IPS-NIHi11 (cell line): Measurements from ENCODE around the gene TUBGCP3.
A peak's percentile ranks its signal among the peaks of the same experiment; 100 is the strongest.

ENCODE experiments used
- DNase-seq: peaks from one replicate; pipeline ENCODE4 v3.0.0; 2012; ENCODE audit warnings: mixed read lengths, low spot score

Gene TUBGCP3

DNA sequence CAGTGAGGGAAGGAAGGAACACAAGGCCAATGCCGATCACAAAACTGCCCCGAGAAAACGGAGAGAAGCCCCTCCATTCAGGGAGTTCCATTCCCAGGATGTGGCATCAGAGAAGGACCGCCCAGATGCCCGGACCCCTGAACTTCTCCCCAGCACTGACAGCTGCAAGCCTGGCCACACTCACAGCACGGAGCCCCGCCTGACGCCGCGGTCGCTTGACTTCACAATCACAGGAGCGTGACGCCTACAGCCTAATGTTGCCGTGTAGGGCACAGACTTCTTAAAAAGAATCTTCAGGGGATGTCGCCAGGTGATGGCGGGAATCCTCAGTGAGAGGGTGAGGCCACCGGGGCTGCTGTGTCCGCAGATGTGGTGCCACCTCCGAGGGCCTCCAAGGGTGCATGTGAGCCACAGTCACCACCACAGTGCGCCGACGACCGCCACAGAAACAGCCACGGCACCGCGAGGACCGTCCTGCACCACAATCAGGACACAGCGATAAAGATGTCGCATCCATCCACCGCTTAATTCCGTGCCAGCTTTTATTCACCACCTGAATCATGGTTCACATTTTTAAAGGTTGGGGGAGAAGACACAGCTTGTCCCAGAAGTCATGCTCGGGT lies 134.6 kb downstream of the TUBGCP3 start:
- DNase-seq = no peak

DNA sequence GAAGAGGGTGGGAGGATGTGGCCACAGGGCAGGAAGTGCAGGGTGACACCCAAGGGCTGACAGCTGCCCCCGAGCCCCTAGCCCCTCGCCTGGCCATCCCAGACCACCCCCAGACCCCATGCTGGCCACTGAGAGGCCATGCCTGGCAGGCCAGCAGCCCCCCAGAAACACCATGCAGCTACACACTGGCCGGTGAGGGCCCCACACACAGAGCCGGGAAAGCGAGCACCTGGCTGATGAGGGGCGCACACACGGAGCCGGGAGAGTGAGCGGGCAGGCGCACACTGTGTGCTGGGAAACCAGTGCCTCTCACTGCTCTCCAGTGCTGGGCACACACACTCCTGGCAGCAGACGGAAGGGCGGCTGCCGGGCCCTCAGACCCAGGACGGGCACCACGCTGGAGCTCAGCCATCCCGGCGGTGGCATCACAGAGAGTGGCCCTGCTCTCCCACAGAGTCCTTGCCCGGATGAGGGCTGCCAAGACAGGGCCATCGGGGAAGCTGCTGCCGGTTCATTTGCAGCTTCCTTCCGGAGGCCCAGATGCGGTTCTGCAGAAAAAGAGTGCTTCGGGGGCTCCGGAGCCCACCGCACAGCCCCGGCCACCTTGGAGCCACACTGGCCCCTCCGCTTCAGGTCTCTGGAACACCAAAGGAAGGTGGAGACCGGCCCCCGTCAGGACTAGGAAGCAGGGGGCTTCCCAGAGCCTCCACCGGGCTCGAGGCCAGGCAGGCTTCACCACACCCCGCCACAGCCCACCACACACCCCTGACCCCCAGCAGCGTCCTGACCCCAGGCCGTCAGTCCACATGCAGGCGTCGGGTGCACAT lies 135.4 kb downstream of the TUBGCP3 start:
- no peak for DNase-seq

DNA sequence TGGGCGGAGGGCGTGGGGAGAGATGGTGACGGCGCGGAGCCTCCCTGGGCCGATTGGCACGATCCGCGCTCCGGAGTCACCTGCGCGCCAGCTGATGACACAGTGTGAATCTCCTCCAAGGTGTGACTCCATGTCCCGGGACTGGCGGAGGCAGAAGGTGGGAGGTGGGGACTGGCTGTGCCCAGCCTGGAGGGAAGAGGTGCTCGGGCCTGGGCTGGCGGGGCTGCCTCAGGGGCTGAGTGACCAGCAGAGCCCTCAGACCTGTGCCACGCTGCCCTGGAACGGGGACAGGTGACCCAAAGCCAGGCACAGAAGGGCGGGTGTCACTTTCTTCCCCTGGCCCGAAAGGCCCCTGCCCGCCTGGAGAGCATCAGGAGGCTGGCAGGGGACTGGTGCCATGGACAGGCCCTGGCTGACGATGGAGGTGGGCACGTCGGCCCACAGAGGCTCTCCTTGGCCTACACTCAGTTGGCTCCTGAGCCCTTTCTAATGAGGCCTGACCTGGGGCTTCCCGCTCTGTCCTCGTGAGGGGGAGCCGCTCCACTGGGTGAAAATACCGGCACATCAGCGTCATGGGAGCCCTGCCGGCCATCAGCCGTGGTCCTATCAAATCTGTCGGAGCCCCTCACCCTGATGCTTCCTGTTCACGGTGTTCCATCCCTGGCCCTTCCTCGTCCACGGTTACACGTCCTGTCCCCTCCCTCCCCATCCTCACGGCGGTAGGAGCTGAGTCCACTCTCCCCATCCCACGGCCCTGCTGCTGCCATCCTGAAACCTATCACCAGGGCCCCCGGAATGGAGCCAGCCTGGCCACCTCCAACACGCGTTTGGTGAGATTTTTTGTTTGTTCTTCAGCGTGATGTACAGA lies 136.2 kb downstream of the TUBGCP3 start:
- no peak for DNase-seq

DNA sequence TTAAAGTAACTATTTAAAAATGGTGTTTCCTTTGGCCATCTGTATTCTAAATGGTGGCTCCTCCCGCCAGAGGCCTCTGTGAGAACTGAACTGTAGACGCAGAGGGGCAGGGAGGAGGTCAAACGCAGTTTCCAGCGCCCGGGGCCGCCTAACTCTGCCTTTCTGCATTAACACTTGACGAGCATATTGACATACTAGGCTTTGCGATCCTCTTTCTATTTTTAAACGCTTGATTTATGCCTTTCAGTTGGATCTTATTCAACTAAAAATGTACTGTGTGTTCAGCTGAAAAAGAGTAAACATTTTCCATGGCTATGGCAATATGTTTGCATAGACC lies 137.1 kb downstream of the TUBGCP3 start:
- DNase-seq = no peak

DNA sequence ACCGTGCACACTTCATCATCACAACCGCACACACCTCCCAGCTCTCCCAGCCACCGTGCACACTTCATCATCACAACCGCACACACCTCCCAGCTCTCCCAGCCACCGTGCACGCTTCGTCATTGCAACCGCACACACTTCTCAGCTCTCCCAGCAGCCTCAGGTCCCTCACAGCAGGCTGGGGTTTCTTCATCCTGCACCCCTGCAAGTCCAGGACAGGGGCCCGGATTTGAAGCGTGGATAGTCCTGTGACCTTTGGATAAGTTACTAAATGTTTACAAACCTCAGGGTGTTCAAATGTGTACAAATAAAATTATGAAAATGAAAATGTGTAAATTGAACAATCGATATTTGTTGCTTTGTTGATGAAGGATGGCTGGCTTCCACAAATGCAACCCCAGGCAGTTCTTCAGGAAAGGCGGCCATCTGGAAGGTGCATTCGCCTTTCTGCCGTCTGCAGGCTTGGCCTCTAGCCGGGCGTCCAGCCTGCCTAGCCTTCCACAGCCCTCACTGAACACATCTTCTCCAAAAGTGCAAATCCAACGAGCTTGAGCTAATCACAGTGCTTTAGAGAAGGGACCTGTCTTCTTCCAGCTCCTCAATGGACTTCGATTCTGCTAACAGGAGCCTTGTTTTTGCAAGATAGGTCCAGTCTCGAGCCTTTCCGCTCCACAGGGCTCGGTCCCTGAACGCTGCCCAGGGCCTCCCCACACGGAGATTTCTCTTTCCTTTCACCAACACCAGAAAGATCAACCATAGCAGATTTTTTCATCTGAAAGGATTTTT lies 137.6 kb downstream of the TUBGCP3 start:
- DNase-seq = no peak

DNA sequence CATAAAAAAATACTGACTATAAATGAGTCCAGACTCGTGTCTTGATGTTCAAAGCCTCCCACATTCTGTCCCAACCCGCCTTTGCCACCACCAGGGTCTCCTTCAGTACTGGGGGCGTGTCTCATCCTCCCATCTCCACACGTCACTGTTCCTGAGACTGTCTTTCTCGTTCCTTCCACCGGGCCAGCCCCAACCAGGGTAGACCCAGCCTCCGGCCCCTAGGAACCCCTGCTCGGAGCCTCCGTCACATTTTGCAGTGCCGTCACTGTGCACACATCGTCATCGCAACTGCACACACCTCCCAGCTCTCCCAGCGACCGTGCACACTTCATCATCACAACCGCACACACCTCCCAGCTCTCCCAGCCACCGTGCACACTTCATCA lies 138.4 kb downstream of the TUBGCP3 start:
- DNase-seq = no peak

DNA sequence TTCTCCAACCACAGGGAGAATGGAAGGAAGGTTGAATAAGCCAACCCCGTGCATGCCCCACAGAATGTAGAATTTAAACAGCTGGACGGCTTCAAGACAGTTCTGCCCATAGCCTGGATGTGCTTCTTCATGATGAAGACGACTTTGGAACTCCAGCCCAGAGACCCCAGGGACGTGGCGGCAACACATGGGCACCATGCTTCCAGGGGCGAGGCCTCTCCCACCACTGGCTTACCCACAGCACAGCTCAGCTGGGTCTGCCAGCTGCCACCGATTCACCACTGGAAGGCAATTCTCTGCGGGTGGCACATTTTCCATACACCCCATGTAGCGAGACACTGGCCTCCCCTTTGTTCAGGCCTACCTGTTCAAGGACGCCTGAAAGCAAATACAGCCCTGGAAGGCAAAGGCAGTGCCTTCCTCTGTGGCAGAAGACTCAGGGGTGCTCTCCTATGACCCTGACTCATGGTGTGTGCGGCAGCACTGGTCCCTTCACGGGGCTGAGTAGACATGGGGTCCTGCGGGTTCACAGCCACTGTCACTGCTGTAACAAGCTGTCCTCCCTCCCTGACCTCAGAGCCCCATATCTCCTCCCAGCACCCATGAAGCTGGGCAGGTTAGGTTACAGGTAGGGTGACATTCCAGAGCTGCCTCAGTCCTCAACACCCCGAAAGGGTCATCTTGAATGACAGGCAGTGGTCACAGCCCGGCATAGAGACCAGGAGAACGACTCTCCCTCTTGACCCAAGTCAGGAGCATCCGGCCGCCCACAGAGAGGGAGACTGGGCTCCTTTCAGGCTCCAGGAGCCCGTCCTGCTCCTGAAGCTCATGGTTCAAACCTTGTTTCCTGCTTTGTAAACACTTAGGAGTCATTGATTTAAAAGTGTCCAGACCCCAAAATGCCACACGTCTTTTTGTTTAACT lies 139.1 kb downstream of the TUBGCP3 start:
- no peak for DNase-seq

DNA sequence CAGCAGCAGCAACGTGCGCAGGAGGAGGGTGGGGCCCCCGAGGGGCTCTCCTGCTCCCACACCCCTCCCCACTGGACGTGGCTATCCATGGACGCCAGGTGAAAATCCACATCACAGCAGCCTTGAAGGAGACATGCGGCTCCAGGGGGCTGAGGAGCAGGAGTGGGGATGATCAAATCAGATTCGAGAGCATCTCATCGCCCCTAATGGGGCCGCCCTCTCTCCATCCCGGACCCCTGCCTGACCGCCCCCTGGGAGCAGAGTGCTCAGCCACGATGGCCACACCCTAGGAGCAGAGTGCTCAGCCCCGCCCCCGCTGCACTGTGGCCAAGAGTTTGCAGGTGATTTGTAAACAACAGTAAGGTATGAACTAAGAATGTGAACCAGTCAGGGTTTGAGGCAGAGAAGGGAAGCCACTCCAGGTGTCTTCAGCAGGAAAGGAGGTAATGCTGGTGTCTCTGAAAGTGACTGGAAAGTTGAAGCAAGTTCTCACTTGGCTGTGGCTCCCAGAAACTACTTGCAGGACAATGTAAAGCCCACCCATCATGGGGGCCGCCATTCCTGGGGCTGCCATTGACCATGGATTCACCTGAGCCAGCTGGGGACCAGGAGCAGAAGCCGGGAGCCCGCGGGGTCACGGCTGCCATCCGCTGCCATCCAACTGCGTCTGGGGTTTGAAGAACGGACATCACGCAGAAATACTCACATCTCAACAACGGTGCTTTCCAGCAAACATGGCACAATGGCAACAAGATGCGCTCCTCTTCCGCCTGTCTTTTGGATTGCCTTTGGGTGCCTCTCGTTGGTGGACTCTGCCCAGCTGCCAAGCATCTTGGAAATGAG lies 140.0 kb downstream of the TUBGCP3 start:
- no peak for DNase-seq

DNA sequence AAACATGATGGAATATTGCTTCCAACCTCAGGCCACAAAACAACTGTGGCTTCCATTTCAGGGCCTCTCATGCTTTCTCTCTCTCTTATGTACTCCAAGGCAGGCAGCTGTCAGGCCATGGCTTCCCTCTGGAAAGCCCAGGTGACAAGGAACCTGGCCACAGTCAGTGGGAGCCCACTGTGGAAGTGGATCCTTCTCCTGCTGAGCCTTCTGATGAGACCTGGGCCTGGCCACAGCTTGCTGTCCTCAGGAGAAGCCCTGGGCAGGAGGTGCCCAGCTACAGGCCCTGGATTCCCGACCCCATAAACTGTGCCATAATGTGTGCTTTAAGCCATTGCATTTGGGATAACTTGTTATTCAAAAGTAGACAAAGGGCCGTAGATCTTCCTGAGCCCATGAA lies 140.6 kb downstream of the TUBGCP3 start:
- DNase-seq = no peak

DNA sequence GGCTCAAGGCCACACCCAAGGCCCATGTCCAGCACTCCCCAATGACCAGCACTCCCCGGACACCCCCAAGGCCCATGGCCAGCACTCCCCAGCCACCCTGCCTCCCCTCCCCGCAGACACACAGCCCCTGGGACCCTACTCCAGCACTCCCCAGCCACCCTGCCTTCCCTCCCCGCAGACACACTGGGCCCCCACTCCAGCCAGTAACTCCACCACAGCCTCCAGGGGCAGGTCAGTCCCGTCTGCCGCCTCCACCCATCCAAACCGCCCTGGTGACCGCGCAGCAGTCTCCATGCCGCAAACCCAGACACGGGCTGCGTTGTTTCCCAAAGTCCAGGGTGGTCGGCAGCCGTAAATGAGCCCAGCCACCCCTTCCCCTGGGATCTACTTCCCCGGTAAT lies 141.1 kb downstream of the TUBGCP3 start:
- no peak for DNase-seq

DNA sequence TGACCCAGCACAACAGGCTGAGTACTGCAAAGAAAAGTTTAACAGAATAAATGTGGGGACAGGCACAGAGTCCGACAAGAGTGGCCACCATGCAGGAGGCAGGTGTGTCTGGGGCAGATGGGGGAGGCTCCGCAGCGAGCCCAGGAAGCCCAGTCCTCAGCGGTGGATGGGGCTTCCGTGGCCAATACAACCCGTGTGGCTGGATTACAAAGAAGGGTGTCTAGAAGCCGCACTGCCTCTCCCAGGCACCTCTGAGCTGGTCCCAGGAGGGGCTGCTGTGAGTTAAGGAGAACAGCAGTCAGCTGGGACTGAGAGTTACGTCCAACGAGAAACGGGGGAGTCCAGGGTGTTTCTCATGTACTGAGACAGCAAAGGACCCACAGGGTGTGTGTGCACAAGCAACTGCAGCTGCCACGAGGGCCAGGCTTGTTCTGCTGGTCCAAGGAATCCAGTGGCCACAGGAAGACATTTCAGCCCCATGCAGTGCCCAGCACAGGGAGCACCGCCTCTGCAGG lies 141.5 kb downstream of the TUBGCP3 start:
- DNase-seq = no peak

DNA sequence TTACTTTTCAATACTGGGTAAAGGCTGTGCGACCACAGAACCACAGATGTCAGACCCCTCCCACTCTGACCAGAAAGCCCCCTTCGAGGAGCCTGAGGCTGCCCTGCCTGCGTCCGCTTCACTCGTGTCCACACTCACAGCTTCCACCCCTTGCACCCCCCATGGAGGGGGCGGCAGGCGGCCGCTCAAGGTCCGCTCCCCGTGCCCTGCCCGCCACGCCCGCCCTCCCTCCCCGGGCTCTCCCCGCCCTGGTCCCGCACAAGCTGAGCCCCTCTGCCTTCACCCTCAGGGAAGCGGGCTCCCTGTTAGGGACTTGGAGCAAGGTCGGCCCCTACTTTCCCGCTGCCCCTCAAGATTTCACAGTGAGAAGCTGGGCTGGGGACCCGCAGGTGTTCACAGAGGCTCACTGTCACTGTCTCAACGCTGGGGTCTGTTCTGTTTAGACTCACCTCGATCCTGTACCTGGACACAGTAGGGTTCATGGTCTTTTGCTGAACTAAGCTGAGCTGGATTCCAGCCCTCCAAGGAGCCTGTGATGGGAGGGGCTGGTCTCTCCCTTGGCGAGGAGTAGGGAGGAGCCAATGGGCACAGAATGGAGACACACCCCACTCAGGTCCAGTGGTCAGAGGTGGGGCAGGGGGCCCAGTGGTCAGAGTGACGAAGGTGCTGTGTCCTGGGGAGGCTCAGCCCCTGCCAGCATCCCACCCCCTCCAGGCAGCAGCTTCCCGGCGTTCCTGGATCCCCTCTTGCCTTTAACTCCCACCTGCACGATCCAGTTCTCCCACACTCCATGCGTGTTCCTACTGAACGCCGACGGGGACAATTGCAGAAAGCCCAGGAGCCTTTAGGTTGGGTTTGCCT lies 142.3 kb downstream of the TUBGCP3 start:
- DNase-seq = no peak

DNA sequence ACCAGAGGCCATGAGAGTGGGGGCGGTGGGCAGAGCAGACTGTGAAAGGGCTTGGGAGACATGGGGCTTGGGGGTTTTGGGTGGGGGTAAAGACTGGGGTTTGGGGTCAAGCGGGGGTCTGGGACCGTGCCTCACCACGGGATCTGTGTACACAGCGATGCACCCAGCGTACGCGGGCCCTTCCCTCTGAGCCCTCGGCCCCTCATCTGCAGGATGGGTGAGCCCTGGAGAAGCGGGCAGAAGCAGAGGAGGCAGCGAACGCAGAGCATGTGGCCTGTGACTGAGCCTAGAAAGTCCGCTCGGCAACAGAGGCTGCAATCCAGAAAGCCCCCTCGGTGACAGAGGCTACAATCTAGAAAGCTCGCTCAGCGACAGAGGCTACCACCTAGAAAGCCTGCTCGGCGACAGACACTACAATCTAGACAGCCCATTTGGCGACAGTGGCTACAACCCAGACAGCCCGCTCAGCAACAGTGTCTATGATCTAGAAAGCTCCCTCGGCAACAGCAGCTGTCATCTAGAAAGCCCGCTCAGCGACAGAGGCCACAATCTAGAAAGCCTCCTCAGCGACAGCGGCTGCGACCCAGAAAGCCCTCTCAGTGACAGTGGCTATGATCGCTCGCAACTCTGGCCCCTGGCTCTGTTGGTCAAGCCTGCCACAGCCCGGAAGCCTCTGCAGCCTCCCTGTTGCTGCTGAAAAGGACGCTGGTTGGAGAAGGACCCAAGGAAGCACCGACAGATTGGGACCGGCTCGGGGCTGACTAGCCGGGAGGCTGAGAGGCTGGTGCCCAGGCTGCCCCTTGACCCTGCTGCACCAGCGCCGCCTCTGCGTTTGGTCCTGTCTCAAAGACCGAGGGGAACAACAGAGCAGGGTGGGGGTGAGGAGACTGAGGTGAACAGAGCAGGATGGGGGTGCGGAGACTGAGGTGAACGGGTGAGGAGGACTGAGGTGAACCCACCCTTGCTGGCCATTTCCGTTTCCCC lies 143.2 kb downstream of the TUBGCP3 start:
- DNase-seq = no peak

DNA sequence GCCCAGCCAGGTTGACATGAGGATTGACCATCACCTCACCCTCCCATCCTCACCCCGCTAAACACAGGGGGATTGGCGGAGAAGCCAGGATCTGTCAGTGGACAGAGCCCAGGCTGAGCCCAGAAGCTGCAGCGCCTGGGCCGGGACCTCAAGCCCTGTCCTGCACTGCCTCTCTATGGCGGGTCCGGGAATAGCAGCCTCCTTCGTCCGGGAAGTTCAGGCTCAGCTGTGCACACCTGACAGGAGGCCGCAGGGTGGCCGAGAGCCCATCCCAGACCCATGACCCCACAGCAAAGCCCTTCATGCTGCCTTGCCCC lies 144.0 kb downstream of the TUBGCP3 start:
- peak; percentile 95 for DNase-seq

DNA sequence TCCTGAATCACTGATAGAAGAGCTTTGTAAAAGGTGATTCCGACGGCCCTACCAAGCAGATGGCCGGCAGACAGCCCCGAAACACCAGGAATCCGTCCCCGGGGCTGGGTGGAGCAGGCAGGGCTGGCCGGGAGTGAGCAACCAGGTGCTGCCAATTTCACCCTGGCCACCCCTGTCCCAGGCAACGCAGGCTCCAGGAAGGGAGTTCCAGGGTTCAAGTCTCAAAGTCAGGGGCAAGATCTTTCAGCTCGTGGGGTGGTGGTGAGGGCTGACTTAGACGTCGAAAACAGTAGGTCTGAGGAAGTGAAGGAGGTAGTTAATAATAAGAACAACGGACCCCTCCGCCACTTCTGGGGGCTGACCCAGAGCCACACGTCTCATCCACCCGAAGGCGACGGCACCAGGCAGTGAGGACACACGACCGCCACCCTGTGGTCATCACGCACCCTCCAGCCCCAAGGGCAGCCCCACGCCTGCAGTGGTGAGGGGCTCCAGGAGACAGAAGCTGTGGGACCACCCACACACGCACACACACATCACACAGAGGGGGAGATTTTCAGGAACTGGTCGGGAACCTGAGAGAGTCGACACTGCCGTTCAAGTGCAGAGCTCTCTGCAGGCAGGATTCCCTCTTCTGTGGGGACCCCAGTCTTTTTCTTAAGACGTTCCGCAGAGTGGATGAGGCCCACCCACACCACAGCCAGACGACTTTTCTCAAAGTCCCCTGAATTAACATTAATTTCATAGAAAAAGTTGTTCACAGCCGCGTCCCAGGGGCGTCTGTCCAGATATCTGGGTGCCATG lies 144.6 kb downstream of the TUBGCP3 start:
- DNase-seq = peak; percentile 72

DNA sequence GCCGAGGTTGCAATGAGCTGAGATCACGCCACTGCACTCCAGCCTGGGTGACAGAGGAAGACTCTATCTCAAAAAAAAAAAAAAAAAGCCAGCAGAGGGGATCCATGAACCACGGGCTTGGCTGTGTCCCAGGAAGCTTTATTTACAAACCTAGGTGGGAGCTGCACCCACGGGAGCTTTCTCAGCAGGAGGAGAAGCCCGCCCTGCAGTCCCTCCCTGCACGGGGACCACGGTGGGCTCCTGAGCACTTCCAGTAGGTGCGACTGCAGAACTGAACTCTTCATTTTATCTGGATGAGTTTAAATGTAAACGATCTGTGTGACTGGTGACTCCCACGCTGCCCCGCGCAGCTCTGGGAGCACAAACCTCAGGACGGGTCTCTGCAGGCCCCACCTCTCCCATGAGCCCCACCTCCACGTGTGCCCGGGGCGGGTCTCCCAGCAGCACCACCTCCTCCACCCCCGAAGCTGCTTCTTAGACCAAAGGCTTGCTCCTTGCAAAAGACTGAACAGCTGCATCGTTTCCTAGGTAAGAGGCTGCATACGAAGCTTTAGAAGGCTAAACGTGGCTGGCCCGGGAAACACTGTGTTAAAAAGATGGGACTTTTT lies 145.4 kb downstream of the TUBGCP3 start:
- DNase-seq = no peak
